Esophagus (tissue), 2 donors: Measurements from ENCODE around the gene HES4. TPM values are rescaled to one million over a fixed set of nuclear protein-coding genes. Genes with fewer than 3 reads are reported as not detected.
"Not testable (repeated sequence)": the region's sequence is repeated elsewhere in the genome, so short reads cannot be mapped to it uniquely, and the experiment has no call there.

ENCODE experiments used
- H3K27ac ChIP-seq, 2 donors: one replicate each; pipeline ENCODE4 v1.5.1; 2013; ENCODE audit warnings: low read depth in 2 of 2, mild to moderate bottlenecking in 2 of 2, inconsistent platforms in 1 of 2, low read length in 1 of 2, moderate library complexity in 1 of 2
- H3K27me3 ChIP-seq, 2 donors: one replicate each; pipeline ENCODE4 v1.6.1; 2013; ENCODE audit warnings: low read length in 2 of 2, control low read depth in 1 of 2, mild to moderate bottlenecking in 1 of 2; ENCODE audit not compliant: insufficient read depth in 2 of 2, control insufficient read depth in 1 of 2
- H3K36me3 ChIP-seq, 2 donors: one replicate each; pipeline ENCODE4 v1.6.1; 2013; ENCODE audit warnings: low read length in 1 of 2; ENCODE audit not compliant: control insufficient read depth in 2 of 2, insufficient read depth in 2 of 2
- H3K4me1 ChIP-seq, 2 donors: one replicate each; pipeline ENCODE4 v1.6.1; 2013; ENCODE audit warnings: low read length in 1 of 2; ENCODE audit not compliant: control insufficient read depth in 2 of 2, insufficient read depth in 2 of 2
- H3K4me3 ChIP-seq, 2 donors: one replicate each; pipeline ENCODE4 v1.5.1; 2013; ENCODE audit warnings: low read length in 2 of 2, mild to moderate bottlenecking in 2 of 2, low read depth in 1 of 2, moderate library complexity in 1 of 2
- H3K9me3 ChIP-seq, 2 donors: one replicate each; pipeline ENCODE4 v1.6.1; 2013; ENCODE audit warnings: mild to moderate bottlenecking in 2 of 2, low read depth in 1 of 2, low read length in 1 of 2, moderate library complexity in 1 of 2; ENCODE audit not compliant: control insufficient read depth in 2 of 2, insufficient read depth in 1 of 2
- WGBS, 2 donors: extraction: QIAGEN DNeasy Blood & Tissue Kit; methylation state at CpG; one replicate each; pipeline ENCODE4 v1.1.7; 2013; 5-methylcytosine and 5-hydroxymethylcytosine counted together
- polyA plus RNA-seq, 2 donors: library from polyadenylated mRNA; stranded (reverse); fragments of 200-250 nt; gene quantifications; one replicate each; pipeline ENCODE4 v1.2.3, GENCODE V29; 2013
- donor health status: healthy with polysubstance abuse.
- donor health status: Bipolar disorder and iron deficiency.

Gene HES4
- polyA plus RNA-seq, 2 donors, result 15.1 to 20.2 TPM

DNA sequence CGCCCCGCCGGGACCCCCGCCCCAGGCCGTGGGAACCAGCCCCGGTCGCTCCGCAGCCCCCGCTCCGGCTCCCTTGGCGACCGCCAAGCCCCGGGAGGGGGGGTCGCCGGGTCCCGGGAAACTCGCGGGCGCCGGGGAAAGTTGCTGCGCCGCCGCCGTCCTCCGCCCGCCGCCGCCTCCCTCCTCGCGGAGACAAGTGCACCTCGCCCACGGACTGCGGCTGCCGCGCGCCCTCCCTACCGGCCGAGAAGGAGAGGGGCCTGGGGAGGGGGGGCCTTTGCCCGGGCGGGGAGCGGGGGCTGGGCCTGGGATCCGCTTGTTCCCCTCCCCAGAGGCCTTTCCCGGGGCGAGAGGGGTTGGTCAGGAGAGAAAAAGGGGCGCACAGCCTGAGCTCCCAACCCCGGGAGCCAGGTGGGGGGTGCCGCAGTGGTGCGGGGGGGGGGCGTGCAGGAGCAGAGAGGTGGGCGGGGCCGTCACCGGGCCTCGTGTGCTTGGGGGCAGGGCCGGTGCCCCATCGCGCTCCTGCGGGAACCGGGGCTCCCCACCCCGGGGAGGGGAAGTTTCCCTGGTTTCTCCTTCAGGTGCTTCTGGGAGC is 20.6 kb upstream of the HES4 start:
- H3K27me3 ChIP-seq, result no peaks in the 10 kb centered on the region
- H3K27ac ChIP-seq, result peak overlapping the region; percentile 75 to 92
- peaks cover 0 to 3% of the 10 kb centered on the region in 2 donors for H3K36me3 ChIP-seq
- WGBS, 2 donors, result 0 to 1% methylated on average over 9 to 58 of the region's 59 CpGs
- peak overlapping the region; percentile 67 to 69 for H3K4me3 ChIP-seq
- H3K4me1 ChIP-seq, result peaks cover 9 to 20% of the 10 kb centered on the region in 2 donors
- H3K9me3 ChIP-seq, result no peaks in the 10 kb centered on the region

DNA sequence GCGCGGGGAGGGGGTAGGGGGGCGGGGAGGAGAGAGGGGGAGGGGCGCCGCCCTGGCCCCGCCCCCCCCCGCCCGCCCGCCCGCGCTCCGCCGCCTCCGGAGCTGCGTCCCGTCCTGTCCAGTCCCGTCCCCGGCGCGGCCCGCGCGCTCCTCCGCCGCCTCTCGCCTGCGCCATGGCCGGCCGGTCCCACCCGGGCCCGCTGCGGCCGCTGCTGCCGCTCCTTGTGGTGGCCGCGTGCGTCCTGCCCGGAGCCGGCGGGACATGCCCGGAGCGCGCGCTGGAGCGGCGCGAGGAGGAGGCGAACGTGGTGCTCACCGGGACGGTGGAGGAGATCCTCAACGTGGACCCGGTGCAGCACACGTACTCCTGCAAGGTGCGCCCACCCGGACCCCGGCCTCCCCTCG is 20.1 kb upstream of the HES4 start, which contains the start of gene AGRN:
AGRN (plus strand) TSS at position 121 of the 405 bp plus-strand sequence; CDS start at position 174, 53 bp downstream.
- Histone ChIP-seq H3K4me3 (peak within 1 kb of the TSS; percentile 67 to 69), H3K27me3 (no peaks in the 10 kb centered on the region), H3K9me3 (no peaks in the 10 kb centered on the region), H3K36me3 (peaks cover 0 to 3% of the 10 kb centered on the region in 2 donors), H3K27ac (peak within 1 kb of the TSS; percentile 90 to 92), H3K4me1 (peaks cover 9 to 19% of the 10 kb centered on the region in 2 donors)
- WGBS, 2 donors, result 0 to 1% methylated on average over 11 to 55 of the region's 58 CpGs

DNA sequence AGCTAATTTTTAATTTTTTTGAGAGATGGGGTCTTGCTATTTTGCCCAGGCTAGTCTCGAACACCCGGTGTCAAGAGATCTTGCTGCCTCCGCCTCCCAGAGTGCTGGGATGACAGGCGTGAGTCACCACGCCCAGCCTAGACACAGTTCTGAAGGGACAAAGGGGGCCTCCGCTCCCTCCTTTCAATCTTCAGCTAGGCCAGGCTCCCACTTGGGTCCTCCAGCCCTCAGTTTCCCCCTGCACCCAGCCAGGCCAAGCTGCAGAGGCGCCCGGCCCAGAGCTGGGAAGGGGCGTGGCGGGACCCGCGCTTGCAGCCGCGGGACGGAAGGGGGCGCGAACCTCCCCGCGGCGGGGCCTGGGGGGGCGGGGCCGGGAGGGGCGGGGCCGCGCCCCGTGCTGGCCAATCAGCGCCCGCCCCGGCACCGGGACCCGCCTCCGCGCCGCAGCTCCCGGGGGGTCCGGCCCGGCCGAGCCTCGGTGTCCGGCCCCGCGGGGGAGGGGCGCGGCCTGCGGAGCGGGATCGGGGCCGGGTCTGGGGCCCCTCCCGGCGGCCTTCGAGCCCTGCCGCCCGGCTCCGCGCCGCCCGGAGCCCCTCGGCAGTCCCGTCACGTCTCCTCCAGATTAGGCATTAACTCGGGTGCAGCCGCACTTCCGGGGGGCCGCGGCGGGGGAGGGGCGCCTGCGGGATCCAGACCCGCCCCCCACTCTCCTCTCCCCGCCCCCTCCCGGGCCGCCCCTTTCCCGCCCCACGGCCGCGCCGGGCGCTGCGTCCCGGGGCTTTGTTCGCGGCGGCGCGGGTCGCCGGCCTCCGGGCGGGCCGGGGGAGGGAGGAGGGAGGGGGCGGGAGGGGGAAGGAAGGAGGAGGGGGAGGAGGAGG is 19.5 kb upstream of the HES4 start:
- Histone ChIP-seq H3K36me3 (peaks cover 0 to 3% of the 10 kb centered on the region in 2 donors), H3K4me1 (peaks cover 9 to 13% of the 10 kb centered on the region in 2 donors), H3K4me3 (peak overlapping the region; percentile 49 to 69), H3K9me3 (no peaks in the 10 kb centered on the region), H3K27me3 (no peaks in the 10 kb centered on the region), H3K27ac (peak overlapping the region; percentile 90 to 92)
- 1 to 5% methylated on average over 24 to 72 of the region's 91 CpGs for WGBS, 2 donors

DNA sequence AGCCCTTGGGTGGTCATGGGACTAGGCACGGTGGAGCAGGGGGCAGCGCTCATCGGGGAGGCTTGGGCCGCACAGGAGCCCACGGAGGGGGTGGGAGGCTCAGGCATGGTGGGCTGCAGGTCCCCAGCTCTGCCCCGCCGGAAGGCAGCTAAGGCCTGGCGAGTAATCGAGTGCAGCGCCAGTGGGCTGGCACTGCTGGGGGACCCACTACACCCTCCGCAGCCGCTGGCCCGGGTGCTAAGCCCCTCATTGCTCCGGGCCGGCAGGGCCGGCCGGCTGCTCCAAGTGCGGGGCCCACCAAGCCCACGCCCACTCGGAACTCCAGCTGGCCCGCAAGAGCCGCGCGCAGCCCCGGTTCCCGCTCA is 18.4 kb upstream of the HES4 start:
- H3K4me1 ChIP-seq, result peaks cover 11 to 17% of the 10 kb centered on the region in 2 donors
- not testable (repeated sequence) for H3K9me3 ChIP-seq, H3K27ac ChIP-seq, H3K4me3 ChIP-seq, H3K36me3 ChIP-seq, H3K27me3 ChIP-seq
- WGBS, 2 donors, result 93 to 95% methylated on average over 20 to 26 of the region's 26 CpGs

DNA sequence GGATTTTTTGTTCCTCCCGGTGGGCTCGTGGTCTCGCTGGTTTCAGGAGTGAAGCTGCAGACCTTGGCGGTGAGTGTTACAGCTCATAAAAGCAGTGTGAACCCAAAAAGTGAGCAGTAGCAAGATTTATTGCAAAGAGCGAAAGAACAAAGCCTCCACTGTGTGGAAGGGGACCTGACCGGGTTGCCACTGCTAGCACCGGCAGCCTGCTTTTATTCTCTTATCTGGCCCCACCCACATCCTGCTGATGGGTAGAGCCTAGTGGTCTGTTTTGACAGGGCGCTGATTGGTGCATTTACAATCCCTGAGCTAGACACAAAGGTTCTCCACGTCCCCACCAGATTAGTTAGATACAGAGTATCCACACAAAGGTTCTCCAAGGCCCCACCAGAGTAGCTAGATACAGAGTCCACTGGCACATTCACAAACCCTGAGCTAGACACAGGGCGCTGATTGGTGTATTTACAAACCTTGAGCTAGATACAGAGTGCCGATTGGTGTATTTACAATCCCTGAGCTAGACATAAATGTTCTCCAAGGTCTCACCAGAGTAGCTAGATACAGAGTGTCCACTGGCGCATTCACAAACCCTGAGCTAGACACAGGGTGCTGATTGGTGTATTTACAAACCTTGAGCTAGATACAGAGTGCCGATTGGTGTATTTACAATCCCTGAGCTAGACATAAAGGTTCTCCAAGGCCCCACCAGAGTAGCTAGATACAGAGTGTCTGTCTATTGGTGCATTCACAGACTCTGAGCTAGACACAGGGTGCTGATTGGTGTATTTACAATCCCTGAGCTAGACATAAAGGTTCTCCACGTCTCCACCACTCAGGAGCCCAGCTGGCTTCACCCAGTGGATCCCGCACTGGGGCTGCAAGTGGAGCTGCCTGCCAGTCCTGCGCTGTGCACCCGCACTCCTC is 17.8 kb upstream of the HES4 start:
- peaks cover 11 to 17% of the 10 kb centered on the region in 2 donors for H3K4me1 ChIP-seq
- H3K4me3 ChIP-seq, H3K9me3 ChIP-seq, H3K27me3 ChIP-seq, H3K36me3 ChIP-seq, H3K27ac ChIP-seq: not testable (repeated sequence)
- WGBS, 2 donors, result 77 to 81% methylated on average over 16 to 17 of the region's 17 CpGs

DNA sequence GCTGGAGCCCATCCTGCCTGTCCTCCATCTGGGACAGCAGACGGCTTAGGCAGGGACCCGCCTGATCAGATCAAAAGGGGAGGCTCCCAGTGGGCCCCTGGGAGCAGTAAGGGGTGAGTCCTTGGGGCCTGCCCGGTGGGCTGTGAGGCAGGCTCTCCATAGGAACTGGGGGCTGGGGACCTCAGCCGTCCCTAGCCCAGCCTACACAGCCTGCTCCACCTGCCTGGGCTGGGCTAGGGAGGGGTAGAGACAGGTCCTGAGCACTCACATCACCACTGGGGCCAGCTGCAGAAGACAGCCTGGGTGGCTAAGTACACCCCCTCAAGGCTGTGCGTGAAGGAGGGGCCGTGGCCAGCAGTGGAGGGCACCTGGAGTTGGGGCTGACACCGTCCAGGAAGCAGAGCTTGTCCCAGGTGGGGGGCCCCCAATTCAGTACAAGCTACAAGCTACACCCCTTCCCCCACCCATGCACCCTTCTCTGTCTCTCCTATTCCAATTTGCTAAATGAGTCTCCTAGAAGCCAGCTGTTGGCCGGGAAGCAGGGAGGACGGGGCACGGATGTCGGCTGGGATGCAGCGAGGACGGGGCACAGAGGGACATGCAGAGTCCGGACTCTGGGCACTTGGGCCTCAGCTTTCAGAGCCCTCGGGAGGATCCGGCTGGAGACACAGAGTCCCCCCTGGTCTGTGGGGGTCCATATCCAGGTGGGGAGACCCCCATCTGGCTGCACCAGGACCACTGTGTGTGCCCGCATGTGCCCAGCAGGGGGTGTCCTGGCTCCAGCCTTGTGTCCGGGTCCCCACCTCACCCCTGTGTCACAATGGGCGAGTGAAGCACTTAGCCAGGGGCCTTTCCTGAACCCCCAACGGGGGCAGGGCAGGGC is 15.1 kb upstream of the HES4 start:
- Histone ChIP-seq H3K27me3 (no peaks in the 10 kb centered on the region), H3K4me3 (no peak overlapping the region), H3K36me3 (no peaks in the 10 kb centered on the region), H3K27ac (no peak overlapping the region), H3K9me3 (no peaks in the 10 kb centered on the region), H3K4me1 (peaks cover 2 to 9% of the 10 kb centered on the region in 2 donors)
- WGBS, 2 donors, result 73 to 74% methylated on average over 20 of the region's 20 CpGs

DNA sequence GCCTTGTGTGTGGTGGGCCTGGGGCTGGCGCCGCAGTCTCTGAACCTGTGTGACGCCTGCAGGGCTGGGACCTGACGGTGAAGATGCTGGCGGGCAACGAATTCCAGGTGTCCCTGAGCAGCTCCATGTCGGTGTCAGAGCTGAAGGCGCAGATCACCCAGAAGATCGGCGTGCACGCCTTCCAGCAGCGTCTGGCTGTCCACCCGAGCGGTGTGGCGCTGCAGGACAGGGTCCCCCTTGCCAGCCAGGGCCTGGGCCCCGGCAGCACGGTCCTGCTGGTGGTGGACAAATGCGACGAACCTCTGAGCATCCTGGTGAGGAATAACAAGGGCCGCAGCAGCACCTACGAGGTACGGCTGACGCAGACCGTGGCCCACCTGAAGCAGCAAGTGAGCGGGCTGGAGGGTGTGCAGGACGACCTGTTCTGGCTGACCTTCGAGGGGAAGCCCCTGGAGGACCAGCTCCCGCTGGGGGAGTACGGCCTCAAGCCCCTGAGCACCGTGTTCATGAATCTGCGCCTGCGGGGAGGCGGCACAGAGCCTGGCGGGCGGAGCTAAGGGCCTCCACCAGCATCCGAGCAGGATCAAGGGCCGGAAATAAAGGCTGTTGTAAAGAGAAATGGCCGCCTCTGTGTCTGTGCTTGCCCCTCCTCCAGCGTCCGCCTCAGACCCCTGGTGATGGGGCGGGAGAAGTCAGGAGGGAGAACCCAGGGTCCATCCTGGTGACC is 14.2 kb upstream of the HES4 start:
- 64 to 68% methylated on average over 41 of the region's 41 CpGs for WGBS, 2 donors
- H3K27me3 ChIP-seq, result no peaks in the 10 kb centered on the region
- no peaks in the 10 kb centered on the region for H3K36me3 ChIP-seq
- H3K4me1 ChIP-seq, result peaks cover 2 to 9% of the 10 kb centered on the region in 2 donors
- H3K9me3 ChIP-seq, result no peaks in the 10 kb centered on the region
- H3K4me3 ChIP-seq, result peak overlapping the region; percentile 55 to 76
- H3K27ac ChIP-seq, result peak overlapping the region; percentile 81 to 90

DNA sequence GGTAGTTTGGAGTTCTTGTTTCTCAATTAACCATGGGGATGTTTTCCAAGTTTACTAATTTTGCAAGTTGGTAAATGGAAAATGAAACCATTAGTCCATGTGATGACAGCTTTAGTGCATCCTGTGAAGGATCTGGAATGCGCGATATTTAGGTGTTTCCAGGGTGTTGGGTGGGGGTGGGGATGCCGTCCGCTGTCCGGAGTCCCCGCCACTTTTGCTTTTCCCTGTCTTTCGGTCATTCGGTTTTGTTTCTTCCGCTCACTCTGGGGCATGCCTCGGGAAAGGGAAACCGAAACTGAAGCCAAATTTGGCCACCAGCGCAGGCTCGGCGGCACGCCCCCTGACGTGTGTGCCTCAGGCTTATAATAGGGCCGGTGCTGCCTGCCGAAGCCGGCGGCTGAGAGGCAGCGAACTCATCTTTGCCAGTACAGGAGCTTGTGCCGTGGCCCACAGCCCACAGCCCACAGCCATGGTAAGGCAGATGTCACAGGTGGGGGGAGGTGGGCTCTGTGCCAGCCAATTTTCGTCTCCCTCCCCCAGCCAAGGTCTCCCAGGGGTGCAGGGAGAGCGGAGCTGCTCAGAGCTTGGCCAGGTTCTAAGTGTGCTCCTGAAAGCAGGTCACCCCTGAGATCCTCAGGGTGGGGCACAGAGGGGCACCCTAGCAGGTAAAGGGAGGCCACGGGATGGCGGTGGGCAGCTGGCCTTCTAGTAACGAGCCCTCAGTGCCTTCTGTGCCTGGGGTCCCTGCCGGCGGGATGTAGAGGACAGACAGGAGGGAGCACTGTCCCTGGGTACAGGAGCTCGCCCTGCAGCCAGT is 13.4 kb upstream of the HES4 start, which contains the start of gene ISG15:
ISG15 (plus strand) TSS at position 393 of the 817 bp plus-strand sequence; CDS start at position 470, 77 bp downstream.
- Histone ChIP-seq H3K9me3 (no peaks in the 10 kb centered on the region), H3K36me3 (no peaks in the 10 kb centered on the region), H3K4me1 (peaks cover 2 to 9% of the 10 kb centered on the region in 2 donors), H3K27me3 (no peaks in the 10 kb centered on the region), H3K4me3 (peak within 1 kb of the TSS; percentile 55 to 76), H3K27ac (peak within 1 kb of the TSS; percentile 81 to 90)
- WGBS, 2 donors, result 3 to 4% methylated on average over 29 to 30 of the region's 30 CpGs
